Stimulated activated CD4-positive, alpha-beta T cell treated with anti-CD3 and anti-CD28 coated beads, Interleukin-1b, Interleukin-23, amount 100 ng/mL, for 48 hours (primary cell): ENCODE data around the gene PLK4.
"Not testable (repeated sequence)": the region's sequence is repeated elsewhere in the genome, so short reads cannot be mapped to it uniquely, and the experiment has no call there.

ENCODE experiments used
- DNase-seq: peaks from one replicate; pipeline ENCODE4 v3.0.0-alpha.2; 2020

Gene PLK4

DNA sequence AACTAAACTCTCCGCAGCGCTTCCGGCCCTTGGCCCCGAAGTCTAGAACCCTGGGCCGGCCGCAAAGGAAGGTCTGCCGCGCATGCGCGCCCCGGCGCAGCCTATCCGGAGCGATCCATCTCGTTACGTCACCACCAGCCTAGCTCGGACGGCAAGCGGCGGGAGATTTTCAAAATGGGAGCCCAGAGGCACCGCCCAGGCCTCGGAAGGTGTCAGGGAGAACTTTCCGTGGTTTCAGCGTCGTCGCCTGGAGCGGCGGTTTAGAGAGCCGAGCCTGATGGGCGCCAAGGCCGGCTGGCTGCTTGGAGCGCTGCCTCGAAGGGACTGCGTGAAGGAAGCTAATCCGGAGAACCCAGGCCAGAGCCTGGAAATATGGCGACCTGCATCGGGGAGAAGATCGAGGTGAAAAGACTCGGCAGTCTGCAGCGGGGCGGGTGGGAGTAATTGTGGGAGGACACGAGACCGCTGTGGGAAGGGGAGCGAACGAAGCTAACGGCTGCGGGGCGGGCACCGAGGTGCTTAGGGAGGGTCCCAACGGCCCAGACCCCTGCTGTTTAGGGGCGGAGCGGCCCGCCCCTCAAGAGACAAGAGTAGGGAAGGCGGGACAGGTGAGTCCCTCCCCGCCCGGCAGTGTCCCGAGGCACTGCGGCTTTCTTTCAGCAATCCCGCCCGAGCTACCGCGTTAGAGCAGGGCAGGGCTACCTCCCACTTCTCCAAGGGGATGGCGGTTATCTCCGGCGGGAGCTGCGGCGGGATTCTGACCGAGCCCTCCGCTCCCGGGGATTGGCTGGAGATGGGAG, at the start of gene PLK4:
Gene PLK4 (plus strand): TSS at position 131 of the 800 bp plus-strand sequence. CDS start 242 bp downstream, at position 373.
- peak; percentile 96 for DNase-seq

DNA sequence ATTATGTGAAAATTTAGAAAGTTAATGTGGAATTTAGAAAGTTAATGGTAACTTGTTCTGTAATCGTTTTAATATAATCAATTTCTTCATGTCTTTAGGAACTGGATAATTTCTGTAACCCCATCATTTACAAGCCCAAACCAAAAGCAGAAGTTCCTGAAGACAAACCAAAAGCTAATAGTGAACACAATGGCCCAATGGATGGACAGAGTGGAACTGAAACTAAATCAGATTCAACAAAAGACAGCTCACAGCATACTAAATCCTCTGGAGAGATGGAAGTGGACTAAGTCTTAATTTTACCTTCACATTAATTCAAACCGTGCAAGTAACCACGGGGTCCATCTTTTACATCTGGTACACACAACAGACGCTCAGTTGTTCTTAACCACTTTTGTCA, 48.1 kb upstream of the PLK4 start:
- no peak for DNase-seq

DNA sequence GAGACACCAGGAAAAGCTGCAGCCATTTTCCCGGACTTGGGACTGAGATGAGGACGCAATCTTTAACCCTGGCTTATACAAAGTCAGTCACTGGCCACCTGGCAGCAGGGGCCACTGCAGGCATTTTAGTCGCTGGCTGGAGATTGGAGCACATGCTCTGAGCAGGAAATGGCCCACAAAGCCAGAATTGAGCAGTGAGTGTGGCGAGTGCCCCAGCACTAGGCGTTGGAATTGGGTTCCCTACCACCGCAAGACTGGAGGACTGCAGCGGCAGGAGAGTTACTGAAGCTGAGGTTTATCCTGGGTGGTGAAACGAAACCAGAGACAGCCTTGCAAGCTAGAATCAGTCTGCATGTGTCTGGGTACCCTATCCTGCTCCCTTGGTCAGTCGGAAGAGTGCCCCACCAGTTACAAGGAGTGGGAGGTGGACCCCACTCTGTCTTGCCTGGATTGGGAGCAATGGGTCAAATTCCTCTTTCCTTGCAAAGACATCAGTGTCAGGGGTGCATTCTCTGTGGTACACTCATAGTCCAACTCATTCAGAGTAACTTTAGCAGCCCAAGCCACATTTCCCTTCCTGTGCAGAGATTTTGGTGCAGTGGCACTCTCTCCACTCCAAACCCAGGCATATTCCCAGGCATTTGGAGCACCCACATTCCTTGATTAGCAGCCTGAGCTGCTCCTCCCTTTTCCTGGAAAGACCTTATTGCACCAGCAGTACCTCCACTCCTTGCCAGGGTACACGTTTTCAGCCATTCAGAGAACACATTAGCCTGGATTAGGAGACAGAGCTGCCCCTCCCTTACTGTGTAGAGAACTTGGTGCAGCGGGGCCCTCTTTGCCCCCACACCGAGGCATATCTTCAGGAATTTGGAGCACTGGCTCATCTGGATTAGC, 36.7 kb upstream of the PLK4 start:
- DNase-seq, result no peak

DNA sequence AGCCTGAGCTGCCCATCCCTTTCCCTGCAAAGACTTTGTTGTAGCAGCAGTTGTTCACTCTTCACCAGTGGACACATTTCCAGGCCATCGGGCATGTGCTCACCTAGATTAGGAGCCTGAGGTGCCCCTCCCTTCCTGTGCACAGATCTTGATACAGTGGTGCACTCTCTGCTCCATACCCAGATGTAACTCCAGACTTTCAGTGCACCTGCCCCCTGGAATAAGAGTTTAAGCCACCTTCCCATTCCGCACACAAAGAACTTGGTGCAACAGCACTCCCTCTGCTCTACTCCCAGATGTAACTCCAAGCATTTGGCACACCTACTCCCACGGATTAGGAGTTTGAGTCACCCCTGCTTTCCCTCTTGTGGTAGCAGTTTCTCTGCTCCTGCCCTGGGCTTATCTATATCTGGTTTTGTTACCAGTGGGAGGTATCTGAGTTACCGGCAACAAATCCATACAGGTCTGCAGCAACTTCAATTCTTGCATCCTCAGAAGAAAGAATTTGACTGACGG, 36.0 kb upstream of the PLK4 start:
- no peak for DNase-seq

DNA sequence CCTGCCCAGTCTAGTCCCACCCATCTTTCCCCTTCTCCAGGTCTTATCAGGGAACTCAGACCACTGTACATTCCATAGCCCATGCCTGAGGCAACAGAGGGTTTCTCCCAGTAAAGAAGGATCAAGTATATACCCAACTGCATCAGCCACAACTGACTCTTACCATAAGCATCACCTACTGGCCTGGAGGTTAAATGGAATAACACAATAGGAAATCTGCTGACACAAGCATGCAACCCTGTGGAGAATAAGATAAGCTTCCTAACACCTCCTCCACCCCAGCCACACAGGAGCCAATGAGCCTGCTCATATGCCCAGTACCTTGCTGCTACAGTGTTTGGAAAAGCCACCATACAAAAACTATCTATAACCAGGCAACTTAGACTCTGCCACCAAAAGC, 34.6 kb upstream of the PLK4 start:
- no peak for DNase-seq

DNA sequence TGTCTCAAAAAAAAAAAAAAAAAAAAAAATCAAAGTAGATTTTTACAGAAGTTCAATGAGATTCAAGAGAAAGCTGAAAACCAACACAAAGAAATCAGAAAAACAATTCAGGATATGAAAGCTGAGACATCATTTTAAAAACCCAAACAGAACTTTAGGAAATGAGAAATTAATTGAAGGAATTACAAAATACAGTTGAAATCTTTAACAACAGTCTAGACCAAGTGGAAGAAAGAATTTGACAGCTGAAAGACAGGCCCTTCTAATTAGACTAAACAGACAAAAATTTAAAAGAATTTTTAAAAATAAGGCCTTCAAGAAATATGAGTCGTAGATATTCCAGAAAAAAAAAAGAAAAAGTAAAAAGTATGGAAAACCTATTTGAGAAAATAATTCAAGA, 33.9 kb upstream of the PLK4 start:
- no peak for DNase-seq

DNA sequence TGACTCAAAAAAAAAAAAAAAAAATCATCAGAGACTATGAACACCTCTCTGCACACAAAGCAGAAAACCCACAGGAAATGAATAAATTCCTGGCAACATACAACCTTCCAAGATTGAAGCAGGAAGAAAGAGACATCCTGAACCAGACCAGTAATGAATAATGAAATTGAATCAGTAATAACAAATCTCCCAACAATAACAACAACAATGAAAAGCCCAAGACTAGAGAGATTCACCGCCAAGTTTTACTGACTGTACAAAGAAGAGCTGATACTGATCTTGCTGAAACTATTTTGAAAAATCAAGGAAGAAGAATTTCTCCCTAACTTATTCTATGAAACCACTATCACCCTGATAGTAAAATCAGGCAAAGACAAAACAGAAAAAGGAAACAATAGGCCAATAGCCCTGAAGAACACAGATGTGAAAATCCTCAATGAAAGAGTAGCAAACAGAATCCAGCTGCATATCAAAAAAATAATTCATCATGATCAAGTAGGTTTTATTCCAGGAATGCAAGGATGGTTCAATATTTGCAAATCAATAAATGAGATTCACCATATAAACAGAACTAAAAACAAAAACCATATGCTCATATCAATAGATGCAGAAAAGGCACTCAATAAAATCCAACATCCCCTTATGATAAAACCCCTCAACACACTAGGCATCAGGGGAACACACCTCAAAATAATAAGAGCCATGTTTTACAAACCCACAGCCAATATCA, 31.0 kb upstream of the PLK4 start:
- no peak for DNase-seq

DNA sequence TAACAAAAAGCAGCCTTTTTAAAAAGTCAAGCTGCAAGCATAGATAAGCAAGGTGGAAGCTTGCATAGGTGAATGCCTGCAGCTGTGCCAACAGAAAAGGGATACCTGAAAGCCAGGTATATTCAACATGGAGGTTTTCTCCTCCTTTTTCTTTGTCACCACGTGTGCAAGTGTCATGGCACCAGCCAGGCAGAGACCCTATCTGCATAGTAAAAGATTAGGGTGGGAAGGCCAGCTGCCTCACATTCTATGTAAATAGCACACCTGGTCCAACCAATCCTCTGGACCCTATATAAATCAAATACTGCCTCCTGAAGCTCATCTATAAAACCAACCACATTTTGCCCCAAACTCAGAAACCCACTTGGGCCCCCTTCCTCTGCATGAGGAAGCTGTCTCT, 28.0 kb upstream of the PLK4 start:
- no peak for DNase-seq

DNA sequence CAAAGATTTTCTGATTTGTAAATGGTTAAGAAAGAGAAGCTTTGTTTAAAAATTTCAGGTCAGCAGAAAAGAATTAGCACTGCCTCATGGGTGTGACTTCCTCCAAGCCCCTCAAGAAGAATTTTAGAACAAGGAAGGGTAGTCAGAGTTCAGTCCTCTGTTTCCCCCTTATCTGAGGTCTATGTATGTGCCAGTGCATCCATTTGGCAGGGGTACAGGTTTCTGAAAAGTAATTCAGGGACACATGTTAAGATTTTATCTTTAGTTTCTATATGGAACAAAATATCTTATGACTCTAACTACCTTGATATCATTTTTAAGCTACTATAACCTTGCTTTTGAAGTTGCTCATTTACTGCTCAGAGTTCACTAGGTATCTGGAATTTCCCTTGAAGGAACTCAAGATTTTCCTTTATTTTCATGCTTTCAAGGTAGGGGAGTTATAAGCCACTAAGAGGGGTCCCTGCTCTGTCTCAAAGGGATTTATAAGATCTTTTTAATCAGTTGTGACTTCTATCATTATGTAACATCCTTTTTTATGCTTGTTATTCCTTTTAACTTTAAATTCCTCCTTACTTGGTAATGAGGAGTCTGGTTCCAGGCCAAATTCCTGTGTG, 24.4 kb upstream of the PLK4 start:
- no peak for DNase-seq

DNA sequence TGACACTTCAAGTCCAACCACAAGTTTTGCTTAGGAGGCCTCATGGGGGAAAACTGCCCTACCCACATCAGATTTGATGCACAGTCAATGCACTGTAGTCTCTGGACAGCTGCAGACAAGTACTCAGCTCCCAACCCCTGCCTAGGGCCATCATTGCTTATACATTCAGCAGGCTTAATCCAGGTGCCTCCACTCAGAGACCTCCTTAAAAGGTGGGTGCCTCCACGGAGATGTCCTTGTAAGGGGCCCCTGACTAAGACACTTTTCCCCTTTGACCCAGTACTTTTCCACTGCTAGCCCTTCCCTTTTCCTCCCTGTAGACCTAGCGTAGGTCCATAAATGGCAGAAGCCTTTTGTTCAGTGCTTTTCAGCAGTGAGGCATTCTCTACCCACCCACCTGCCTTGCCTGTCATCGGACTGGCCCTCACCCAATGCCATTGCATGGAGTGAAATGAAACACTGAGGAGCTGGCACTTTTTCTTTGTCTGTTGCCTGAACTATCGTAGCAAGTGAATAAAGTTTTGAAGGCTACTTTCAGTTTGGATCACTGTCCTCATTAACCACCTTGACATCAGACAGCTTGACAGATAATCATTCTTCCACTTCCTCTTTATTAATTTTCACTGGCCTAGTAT, 23.8 kb upstream of the PLK4 start:
- no peak for DNase-seq

DNA sequence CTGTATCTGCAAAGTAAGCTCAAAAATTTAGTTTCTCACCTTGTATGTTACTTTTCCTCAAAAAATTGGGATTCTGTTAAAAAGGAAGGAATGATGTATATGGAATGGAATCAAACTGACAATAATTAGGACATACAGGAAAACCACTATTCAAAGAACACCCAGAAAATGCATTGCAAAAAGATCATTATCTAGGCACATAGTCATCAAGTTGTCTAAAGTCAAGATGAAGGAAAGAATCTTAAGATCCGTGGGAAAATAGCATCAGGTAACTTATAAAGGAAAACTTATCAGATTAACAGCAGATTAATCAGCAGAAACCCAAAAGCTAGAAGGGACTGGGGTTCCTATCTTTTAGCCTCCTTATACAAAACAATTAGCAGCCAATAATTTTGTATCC, 23.1 kb upstream of the PLK4 start:
- DNase-seq, result no peak

DNA sequence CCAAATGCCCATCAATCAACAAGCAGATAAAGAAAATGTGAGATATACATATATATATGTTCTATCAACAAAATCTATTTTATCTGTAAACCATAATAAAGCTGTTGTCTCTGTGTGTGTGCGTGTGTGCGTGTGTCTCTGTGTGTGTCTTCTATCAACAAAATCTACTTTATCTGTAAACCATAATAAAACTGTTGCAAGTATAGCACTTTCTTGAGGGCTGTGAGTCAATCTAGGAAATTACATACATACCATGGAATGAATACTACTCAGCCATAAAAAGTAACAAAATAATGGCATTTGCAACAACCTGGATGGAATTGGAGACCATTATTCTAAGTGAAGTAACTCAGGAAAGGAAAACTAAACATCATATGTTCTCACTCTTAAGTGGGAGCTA, 12.5 kb upstream of the PLK4 start:
- no peak for DNase-seq

DNA sequence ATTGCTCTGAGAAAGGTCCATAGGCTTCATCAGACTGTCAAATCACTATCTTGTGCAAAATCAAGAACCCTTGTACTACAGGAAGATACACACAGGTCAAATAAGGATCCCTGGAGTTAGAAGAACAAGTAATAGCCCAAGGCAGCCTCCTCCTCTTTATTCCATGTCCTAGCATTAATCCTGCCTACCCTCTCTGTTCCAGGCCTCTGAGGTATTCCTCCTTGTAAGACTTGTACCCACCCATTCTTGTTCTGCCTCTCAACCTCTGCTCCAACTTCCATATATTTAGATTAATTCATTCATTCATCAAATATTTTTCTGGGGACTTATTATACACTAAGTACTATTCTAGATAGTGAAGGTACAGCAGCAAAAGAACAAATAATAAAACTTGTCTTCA, 10.4 kb upstream of the PLK4 start:
- DNase-seq, result no peak

DNA sequence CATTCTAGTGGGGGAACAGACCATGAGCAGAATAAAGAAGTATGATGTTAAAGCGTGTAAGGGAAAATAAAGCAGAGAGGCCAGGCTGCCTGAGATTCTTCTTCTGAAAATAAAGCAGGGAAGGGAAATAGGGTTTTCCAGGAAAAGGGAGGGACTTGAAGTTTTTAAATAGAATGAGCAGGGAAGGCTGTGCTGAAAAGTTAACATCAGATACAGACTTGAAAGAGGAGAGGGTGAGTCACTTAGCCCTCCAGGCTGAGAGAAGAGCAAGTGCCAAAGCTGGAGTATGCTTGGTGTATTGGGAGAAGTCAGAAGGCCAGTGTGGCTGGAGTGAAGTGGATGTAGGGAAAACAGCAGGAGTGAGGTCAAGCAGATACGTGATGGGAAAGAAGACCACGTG, 10.0 kb upstream of the PLK4 start:
- DNase-seq, result no peak

DNA sequence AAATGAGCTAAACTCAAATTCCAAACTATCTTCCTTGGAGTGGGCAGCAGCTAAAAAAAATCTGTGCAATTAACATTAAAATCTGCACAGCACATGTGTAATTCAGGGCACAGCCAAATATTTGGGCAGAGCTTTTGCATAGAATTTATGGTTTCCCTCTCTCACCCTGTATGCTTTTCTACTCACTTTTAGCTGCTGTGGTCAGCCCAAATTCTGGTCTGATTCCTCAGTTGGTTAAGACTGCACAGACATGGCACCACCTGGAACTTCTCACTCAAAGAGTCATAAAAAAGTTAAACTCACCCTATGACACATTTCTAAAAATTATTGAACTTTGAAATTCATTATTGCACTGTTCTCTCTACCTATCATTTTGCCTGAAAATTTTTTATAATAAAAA, 4.9 kb upstream of the PLK4 start:
- DNase-seq, result no peak

DNA sequence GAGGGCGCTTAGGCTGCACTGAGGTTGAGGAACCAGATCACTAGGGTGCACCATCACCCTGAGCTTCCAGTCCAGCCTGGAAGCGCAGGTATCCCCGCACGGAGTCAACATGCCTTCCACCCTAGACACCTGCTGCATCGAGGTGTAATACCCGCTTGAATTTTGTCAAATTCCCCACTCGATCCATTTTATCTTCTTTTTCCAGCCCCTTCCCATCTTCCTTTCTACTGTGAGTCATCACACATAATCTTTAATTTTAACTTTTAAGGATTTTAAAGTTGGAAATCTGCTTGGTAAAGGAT, 821 bp downstream of the PLK4 start:
- no peak for DNase-seq

DNA sequence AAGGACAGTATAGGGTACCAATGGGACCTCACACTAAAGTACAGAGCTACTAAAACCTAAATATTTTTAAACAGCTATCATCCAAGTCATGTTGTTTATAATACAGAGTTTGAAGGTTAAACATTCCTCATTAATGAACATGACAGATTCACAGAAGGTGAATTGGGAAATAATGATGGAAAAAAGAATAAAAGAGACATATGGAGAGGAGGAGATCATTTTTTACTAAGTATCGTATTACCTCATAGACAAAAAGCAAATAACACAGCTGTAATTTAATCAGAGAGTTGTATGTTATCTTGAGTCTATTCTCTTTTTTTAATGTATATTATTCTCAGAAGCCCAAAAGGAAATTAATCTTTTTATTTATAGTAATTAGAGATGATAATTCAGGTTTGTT, 7.9 kb downstream of the PLK4 start:
- DNase-seq, result no peak

DNA sequence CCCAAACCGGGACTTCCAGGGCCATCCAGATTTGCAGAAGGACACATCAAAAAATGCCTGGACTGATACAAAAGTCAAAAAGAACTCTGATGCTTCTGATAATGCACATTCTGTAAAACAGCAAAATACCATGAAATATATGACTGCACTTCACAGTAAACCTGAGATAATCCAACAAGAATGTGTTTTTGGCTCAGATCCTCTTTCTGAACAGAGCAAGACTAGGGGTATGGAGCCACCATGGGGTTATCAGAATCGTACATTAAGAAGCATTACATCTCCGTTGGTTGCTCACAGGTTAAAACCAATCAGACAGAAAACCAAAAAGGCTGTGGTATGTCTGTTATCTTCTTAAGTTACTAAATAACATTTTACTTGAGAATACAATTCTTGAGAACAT, 9.2 kb downstream of the PLK4 start:
- no peak for DNase-seq

DNA sequence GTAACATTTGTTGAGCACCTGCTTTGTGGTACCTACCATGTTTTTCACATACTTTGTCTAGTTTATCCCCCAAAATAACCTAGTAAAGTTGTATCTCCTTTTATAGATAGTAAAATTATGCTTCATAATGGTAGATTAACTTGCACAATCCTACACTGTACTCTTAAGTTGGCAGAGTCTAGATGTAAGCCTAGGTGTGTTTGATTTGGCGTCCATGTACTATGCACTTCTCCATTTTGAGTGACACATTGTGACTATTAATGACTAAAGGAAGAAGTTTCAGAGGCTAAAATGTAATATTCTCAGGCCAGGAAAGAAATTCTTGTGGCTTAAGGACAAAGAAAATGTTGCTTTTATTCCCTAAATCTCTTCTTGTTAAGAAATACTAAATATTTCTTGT, 15.4 kb downstream of the PLK4 start:
- DNase-seq, result no peak

DNA sequence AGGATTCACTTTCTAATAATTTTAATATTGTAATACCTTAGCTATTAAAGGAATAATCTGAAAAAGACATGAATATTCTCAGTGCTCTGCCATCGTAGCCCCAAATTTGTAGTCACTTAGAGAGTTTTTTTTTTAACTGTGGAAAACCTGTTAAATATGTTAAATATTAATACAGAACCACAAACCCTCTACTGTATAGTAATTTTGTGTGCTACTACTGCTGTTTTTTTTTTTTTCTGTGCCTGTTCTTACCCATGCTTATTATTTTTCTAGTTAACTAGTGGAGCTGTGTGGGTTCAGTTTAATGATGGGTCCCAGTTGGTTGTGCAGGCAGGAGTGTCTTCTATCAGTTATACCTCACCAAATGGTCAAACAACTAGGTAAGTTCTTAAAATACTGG, 15.8 kb downstream of the PLK4 start:
- DNase-seq, result no peak

DNA sequence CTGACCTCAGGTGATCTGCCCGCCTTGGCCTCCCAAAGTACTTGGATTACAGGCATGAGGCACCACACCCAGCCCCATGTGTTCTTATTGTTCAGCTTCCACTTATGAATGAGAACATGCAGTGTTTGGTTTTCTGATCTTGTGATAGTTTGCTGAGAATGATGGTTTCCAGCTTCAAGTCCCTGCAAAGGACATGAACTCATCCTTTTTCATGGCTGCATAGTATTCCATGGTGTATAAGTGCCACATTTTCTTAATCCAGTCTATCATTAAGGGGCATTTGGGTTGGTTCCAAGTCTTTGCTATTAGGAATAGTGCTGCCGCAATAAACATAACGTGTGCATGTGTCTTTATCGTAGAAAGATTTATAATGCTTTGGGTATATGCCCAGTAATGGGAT, 19.0 kb downstream of the PLK4 start:
- not testable (repeated sequence) for DNase-seq

DNA sequence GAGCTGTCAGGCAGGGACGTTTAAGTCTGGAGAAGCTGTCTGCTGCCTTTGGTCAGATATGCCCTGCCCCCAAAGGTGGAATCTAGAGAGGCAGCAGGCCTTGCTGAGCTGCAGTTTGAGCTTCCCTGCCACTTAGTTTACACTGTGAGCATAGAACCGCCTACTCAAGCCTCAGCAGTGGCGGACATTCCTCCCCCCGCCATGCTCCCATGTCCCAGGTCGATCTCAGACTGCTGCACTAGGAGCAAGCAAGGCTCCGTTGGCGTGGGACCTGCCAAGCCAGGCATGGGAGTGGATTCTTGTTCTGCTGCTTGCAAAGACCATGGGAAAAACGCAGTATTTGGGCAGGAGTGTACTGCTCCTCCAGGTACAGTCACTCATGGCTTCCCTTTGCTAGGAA, 24.3 kb downstream of the PLK4 start:
- DNase-seq, result no peak

DNA sequence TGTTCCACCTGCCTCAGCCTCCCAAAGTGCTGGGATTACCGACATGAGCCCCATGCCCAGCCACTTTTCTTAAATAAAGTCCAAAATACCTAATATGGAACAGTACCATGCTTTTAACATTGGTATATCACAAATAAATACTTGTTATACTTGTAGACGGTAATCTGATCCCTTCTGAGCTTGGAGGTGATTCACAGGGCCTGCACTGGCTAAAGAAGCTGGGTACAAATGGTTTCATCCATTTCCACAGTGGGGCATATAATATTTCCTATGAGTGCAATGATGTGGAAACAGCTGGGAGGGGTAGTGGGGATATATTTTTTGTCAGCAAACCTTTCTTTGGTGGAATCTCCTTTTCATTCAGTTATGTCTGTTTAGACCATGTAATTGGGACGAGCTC, 35.8 kb downstream of the PLK4 start:
- no peak for DNase-seq
